HUES64 (cell line): ENCODE data around the gene PC.
A peak's percentile ranks its signal among the peaks of the same experiment; 100 is the strongest.

Source experiments
- H3K27ac ChIP-seq: 2 replicates; pipeline ENCODE4 v1.7.0; 2013; ENCODE audit warnings: low read depth, low read length, inconsistent platforms
- H3K27me3 ChIP-seq: 2 replicates; pipeline ENCODE4 v1.6.1; 2013; ENCODE audit warnings: mild to moderate bottlenecking, low read length; ENCODE audit not compliant: insufficient read depth
- H3K36me3 ChIP-seq: 2 replicates; pipeline ENCODE4 v1.6.1; 2013; ENCODE audit warnings: mild to moderate bottlenecking, low read length; ENCODE audit not compliant: insufficient read depth
- H3K4me1 ChIP-seq: 2 replicates; pipeline ENCODE4 v1.6.1; 2013; ENCODE audit warnings: mild to moderate bottlenecking, low read length, moderate library complexity; ENCODE audit not compliant: insufficient read depth
- H3K4me3 ChIP-seq: 2 replicates; pipeline ENCODE4 v1.5.1; 2013; ENCODE audit warnings: mild to moderate bottlenecking, low read length, moderate library complexity
- H3K9ac ChIP-seq: 2 replicates; pipeline ENCODE4 v1.6.1; 2013; ENCODE audit warnings: mild to moderate bottlenecking, low read depth, low read length
- H3K9me3 ChIP-seq: 2 replicates; pipeline ENCODE4 v1.6.1; 2013; ENCODE audit warnings: low read depth, low read length; ENCODE audit not compliant: insufficient read depth
- WGBS: fragments of 150-250, 120-280 bp; methylation state at CpG from one replicate; pipeline ENCODE4 v1.1.7; 2013; ENCODE audit warnings: missing lambda C conversion rate; 5-methylcytosine and 5-hydroxymethylcytosine counted together

PC gene

DNA sequence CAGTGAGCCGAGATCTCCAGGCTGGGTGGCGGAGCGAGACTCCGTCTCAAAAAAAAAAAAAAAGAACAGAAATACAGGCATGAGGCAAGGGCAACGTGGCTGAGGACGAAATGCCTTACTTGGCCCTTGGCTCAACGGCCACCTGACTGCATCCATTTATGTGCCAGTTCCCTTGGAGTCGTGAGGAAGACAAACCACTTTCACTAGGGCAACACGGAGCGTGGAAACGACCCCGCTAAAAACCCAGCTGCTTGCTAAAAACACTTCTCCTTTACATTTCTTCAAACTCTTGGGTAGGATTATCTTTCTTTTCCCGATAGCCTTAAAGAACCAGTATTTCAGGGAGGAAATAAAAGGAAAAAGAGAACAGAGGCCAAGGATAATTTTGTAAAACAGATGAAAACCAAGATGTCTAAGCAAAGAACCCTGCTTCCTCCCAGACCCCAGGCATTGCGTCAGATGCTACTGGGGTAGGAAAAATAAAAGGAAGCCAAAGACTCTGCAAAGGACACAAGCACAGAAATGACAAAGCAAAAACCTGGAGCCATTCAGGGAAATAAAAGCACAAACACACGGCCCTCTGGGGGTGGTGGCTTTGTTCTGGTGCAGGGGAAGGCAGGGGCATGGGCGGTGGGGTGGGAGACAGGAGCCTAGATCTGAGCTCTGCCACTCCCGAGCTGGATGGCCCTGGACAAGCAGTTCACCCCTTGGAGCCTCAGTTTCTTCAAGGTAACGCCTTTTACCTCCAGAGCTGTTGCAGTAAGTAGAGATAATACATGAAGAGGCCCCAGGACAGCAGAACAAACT, 37.0 kb downstream of the PC start:
- Histone ChIP-seq H3K9ac (peak overlapping the region; percentile 47), H3K27me3 (no peaks in the 10 kb centered on the region), H3K36me3 (no peaks in the 10 kb centered on the region), H3K4me3 (no peak overlapping the region), H3K9me3 (no peaks in the 10 kb centered on the region), H3K4me1 (peaks cover 11% of the 10 kb centered on the region; the same call in 1 of the 2 replicates), H3K27ac (peak overlapping the region; percentile 21)
- 81% methylated on average over 18 of the region's 18 CpGs for whole genome bisulfite sequencing

DNA sequence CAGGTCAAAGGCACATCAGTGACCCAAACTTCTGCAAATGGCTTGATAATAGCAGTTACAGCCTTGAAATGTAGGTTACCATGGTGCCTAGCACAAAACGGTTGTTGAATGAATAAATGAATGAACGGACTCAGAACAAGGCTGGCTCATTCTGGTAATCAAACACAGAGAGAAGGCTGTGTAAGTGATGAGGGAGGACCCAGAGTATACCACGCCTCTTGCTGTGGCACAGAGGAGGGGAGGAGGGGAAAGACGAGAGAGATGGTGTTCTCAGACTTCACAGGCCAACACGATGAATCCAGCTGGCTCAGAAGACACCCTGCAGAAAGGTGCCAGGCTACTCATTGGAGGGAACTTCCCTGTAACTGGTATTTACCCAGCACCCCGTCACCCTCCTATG, 38.3 kb downstream of the PC start:
- H3K27me3 ChIP-seq: no peaks in the 10 kb centered on the region
- no peak overlapping the region for H3K27ac ChIP-seq
- H3K9me3 ChIP-seq: no peaks in the 10 kb centered on the region

GRCh38 chr11:66918741-66919140, 39.4 kb downstream of the PC start:
- Histone ChIP-seq H3K27me3 (no peaks in the 10 kb centered on the region), H3K4me3 (no peak overlapping the region), H3K36me3 (no peaks in the 10 kb centered on the region), H3K27ac (no peak overlapping the region), H3K9ac (no peak overlapping the region), H3K4me1 (peaks cover 16% of the 10 kb centered on the region; the same call in 1 of the 2 replicates), H3K9me3 (no peaks in the 10 kb centered on the region)
- WGBS: 94% methylated on average over 3 of the region's 3 CpGs

More for the DNA sequence above, 38.3 kb downstream of the PC start:
- H3K4me3 ChIP-seq: no peak overlapping the region
- WGBS: 85% methylated on average over 6 of the region's 6 CpGs
- H3K36me3 ChIP-seq: no peaks in the 10 kb centered on the region
- H3K9ac ChIP-seq: no peak overlapping the region
- peaks cover 16% of the 10 kb centered on the region; the same call in 1 of the 2 replicates for H3K4me1 ChIP-seq

- no peak overlapping the region for H3K4me3 ChIP-seq
- H3K9ac ChIP-seq: no peak overlapping the region
- peaks cover 15% of the 10 kb centered on the region for H3K4me1 ChIP-seq
- no peaks in the 10 kb centered on the region for H3K27me3 ChIP-seq
- no peaks in the 10 kb centered on the region for H3K36me3 ChIP-seq
- H3K9me3 ChIP-seq: no peaks in the 10 kb centered on the region
- 81% methylated on average over 7 of the region's 7 CpGs for WGBS
- H3K27ac ChIP-seq: no peak overlapping the region
These were observed 42.3 kb downstream of the PC start for GRCh38 chr11:66915866-66916265.

DNA sequence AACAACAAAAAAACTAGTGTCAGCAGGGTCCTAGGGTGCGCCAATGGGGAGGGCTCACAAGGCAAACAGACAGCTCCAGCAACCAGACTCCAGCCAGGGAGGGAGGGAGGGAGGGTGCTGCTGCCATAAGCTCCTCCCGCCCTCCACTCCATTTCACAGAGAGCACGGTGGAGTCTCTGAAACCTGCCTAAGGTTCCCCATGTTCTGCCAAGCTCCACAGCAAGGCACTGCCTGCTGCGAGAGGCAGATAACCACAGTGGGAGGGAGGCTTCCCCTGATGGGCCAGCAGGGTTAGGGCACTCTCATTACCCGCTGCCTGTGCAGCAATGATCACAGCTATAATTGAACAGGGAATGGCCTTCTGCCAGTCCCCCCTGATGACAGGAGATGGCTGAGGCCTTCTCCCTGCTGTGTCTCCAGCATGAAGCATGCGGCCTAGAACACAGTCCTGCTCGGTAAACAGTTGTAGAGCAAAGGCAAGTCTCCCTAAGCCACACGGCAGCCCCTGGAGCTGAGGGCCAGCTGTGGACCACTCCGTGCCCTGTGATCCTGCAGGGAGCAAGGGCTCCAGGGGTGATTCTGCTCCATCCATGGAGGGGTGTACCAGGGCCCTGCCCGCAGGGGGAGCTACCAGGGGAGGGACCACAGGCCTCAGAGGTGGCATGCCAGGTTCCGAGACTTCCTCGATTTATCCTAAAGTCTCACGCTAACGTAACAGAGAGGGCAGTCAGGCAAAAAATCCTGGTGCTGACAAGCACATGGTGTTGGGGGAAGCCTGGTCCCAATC, 42.9 kb downstream of the PC start:
- no peak overlapping the region for H3K9ac ChIP-seq
- no peaks in the 10 kb centered on the region for H3K9me3 ChIP-seq
- no peaks in the 10 kb centered on the region for H3K27me3 ChIP-seq
- peaks cover 15% of the 10 kb centered on the region for H3K4me1 ChIP-seq
- H3K36me3 ChIP-seq: no peaks in the 10 kb centered on the region
- 75% methylated on average over 13 of the region's 14 CpGs for WGBS
- H3K4me3 ChIP-seq: no peak overlapping the region
- H3K27ac ChIP-seq: no peak overlapping the region

GRCh38 chr11:66914505-66914904, 43.7 kb downstream of the PC start:
- H3K36me3 ChIP-seq: no peaks in the 10 kb centered on the region
- 96% methylated on average over 5 of the region's 5 CpGs for WGBS
- no peak overlapping the region for H3K9ac ChIP-seq
- H3K27me3 ChIP-seq: no peaks in the 10 kb centered on the region
- no peak overlapping the region for H3K27ac ChIP-seq
- no peak overlapping the region for H3K4me3 ChIP-seq
- H3K9me3 ChIP-seq: no peaks in the 10 kb centered on the region
- peaks cover 15% of the 10 kb centered on the region for H3K4me1 ChIP-seq

DNA sequence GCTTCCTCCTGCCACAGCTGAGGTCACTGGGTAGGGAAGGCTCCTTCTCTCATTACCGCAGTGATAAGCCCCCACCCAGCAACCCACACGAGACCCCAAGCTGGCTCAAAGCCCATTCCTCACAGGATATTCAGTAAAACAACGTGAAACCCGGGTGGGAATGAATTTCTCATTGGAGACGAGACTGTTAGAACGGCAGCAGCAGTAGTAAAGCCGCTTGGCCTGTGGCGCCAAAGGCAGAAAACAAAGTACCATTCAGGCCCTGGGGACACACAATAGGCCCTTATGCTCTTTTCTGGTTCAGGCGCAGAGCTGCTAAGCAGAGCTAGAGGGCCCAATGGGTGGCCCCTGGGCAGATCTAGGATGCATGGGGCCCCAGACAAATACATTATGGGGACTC, 45.3 kb downstream of the PC start:
- 72% methylated on average over 9 of the region's 9 CpGs for WGBS
- Histone ChIP-seq H3K36me3 (no peaks in the 10 kb centered on the region), H3K9me3 (no peaks in the 10 kb centered on the region), H3K9ac (no peak overlapping the region), H3K27me3 (no peaks in the 10 kb centered on the region), H3K27ac (no peak overlapping the region), H3K4me1 (peaks cover 15% of the 10 kb centered on the region), H3K4me3 (no peak overlapping the region)

DNA sequence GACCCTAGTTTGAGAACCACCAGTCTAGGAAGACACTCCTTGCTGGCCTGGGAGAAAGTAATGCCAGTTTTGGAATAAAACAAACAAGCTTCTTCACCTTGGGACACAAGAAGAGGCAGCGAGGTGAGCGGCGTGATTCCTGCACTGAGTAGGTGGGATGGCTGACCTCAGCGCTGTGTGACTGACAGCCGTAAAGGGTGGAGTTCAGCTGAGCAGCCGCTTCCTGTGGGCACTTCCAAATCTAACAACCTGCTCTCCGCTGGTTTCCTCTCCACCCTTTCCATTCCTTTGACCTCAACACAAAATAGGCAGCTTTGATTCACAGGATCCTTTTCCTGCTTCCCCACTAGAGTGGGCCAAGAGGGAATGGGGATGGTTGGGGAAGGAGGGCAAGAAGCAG, 45.8 kb downstream of the PC start:
- no peak overlapping the region for H3K9ac ChIP-seq

GRCh38 chr11:66910669-66911068, 47.5 kb downstream of the PC start:
- no peaks in the 10 kb centered on the region for H3K27me3 ChIP-seq
- H3K36me3 ChIP-seq: no peaks in the 10 kb centered on the region
- H3K9me3 ChIP-seq: no peaks in the 10 kb centered on the region
- no peak overlapping the region for H3K27ac ChIP-seq
- no peak overlapping the region for H3K9ac ChIP-seq
- 90% methylated on average over 4 of the region's 4 CpGs for WGBS
- H3K4me3 ChIP-seq: no peak overlapping the region
- H3K4me1 ChIP-seq: peaks cover 24% of the 10 kb centered on the region

More for the DNA sequence above, 45.8 kb downstream of the PC start:
- Histone ChIP-seq H3K36me3 (no peaks in the 10 kb centered on the region), H3K27me3 (no peaks in the 10 kb centered on the region), H3K27ac (no peak overlapping the region), H3K4me1 (peaks cover 15% of the 10 kb centered on the region), H3K9me3 (no peaks in the 10 kb centered on the region), H3K4me3 (no peak overlapping the region)
- WGBS: 56% methylated on average over 7 of the region's 7 CpGs

- Histone ChIP-seq H3K27ac (no peak overlapping the region), H3K36me3 (no peaks in the 10 kb centered on the region), H3K27me3 (no peaks in the 10 kb centered on the region), H3K9me3 (no peaks in the 10 kb centered on the region), H3K4me1 (peaks cover 22% of the 10 kb centered on the region), H3K9ac (no peak overlapping the region), H3K4me3 (no peak overlapping the region)
- WGBS: 95% methylated on average over 10 of the region's 10 CpGs
These were observed 48.2 kb downstream of the PC start for GRCh38 chr11:66910016-66910415.

GRCh38 chr11:66909181-66909580, 49.0 kb downstream of the PC start:
- no peak overlapping the region for H3K9ac ChIP-seq
- peaks cover 22% of the 10 kb centered on the region for H3K4me1 ChIP-seq
- no peaks in the 10 kb centered on the region for H3K36me3 ChIP-seq
- 96% methylated on average over 8 of the region's 8 CpGs for WGBS
- H3K27me3 ChIP-seq: no peaks in the 10 kb centered on the region
- H3K27ac ChIP-seq: no peak overlapping the region
- no peak overlapping the region for H3K4me3 ChIP-seq
- no peaks in the 10 kb centered on the region for H3K9me3 ChIP-seq
